22Rv1 (cell line): Measurements from ENCODE around the gene DMRTB1.

Experiments used
- CTCF ChIP-seq: fragments of 450-650 bp; IDR thresholded peaks from 2 replicates; pipeline ENCODE4 v1.5.1; 2017; ENCODE audit warnings: mild to moderate bottlenecking
- ZFX ChIP-seq: fragments of 450-650 bp; IDR thresholded peaks from 2 replicates; pipeline ENCODE4 v1.6.1; 2017; ENCODE audit warnings: antibody characterized with exemption, borderline replicate concordance

- no peak for TF ChIP-seq CTCF
- TF ChIP-seq ZFX, result no peak
Measured at GRCh38 chr1:53510215-53510614, 51.0 kb downstream of the DMRTB1 start.
